NCI-H2107 (cell line): ENCODE measurements around the gene NCOA5.

Experiments used
- DNase-seq: peaks from one replicate; lab custom pipeline; 2025; lab: John Stamatoyannopoulos, UW

The NCOA5 gene

GRCh38 chr20:46014517-46015396 lies 75.0 kb downstream of the NCOA5 start:
- no peak for DNase-seq

DNA sequence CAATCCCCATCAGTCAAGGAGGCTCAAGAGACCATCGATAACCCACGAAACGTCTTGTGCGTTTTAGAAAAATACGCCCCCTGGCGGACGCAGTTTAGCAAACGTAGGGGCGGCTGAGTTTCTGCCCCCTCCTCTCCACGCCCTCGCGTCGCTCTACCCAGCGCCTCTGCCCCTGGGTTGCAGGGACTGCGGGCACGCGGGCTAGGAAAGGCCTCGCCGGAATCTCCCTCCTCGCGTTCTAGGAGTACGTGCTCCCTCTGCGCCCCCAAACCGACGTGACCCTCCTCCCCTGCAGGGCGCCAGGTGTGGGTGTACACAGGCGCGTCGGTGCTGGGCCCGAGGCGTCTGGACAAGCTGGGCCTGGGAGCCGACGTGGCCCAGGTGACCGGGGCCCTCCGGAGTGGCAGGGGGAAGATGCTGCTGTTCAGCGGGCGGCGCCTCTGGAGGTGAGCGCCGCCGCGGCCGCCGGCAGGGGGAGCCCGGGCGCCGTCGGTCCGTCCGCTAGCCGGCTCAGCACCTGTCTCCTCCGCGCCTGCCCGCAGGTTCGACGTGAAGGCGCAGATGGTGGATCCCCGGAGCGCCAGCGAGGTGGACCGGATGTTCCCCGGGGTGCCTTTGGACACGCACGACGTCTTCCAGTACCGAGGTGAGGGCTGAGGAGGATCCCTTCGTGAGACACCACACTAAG lies 75.8 kb downstream of the NCOA5 start:
- DNase-seq = peak; percentile 50

- DNase-seq = no peak
These were observed 76.4 kb downstream of the NCOA5 start for GRCh38 chr20:46013322-46013828.

DNA sequence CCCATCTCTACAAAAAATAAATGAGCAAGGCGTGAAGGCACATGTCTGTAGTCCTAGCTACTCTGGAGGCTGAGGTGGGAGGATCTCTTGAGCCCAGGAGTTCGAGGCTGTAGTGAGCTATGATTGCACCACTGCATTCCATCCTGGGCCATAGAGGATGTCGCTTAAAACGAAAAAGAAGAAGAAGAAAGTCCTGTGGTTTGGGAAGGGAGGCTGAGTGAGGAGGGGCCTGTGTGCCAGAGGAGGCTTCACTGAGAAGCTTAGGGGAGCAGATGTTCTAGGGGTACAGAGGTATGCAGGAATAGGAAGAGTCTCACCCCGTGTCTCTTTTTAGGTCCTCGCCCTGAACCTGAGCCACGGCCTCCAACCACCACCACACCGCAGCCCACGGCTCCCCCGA lies 76.8 kb downstream of the NCOA5 start:
- no peak for DNase-seq

- DNase-seq = no peak
These were observed 77.9 kb downstream of the NCOA5 start for GRCh38 chr20:46011631-46012482.
